ENCODE measurements around the gene CD247. TPM values are rescaled to one million over a fixed set of nuclear protein-coding genes. Genes with fewer than 3 reads are reported as not detected.

Gene CD247
- total RNA-seq, 1 donor from 2014 or later, result 5.2 TPM

GRCh38 chr1:167542109-167543032, 24.0 kb upstream of the CD247 start:
- no peak for DNase-seq (ENCODE audit: low spot score)

DNA sequence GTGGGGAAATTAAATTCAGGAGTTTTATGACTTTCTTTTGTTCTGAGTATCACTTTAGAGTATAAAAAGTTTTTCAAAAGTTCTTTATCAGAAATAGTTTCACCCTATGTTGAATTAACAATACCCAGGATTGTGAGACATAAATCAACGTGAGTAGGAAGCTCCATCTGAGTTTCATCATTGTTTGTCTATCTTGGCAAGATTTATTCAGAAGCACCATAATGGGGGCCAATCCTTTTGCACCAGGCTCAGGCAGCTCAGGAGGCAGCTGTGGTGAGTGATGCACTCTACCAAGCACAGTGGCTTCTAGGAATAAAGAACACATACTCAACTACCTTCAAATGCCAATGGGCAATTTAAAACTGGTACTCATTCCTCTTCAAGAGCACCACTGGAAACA, 23.3 kb upstream of the CD247 start:
- no peak for DNase-seq (ENCODE audit: low spot score)

DNA sequence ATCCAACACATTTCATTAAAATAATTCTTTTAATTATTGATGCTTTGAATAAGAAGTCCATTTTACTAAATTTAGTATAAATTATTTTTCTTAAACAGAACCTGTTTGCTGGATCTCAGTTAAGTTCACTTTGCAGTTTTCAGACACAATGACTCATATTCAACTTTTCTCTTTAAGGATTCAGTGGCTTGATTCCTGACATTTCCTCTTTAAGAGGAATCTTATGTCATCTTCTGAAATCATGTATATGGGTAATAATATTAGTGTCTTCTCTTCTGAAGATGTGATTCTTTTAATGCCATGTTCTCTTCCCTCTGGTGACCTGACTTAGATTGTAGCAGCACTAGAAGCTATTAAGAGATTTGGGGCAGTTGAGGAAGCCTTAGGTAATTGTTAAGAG, 22.7 kb upstream of the CD247 start:
- DNase-seq (ENCODE audit: low spot score), result no peak

GRCh38 chr1:167538657-167539056, 20.3 kb upstream of the CD247 start:
- DNase-seq (ENCODE audit: low spot score), result no peak

- DNase-seq (ENCODE audit: low spot score), result peak; percentile 73
Observed at GRCh38 chr1:167533851-167534300, 15.5 kb upstream of the CD247 start.

GRCh38 chr1:167532964-167533824, 14.9 kb upstream of the CD247 start:
- DNase-seq (ENCODE audit: low spot score), result no peak

- no peak for DNase-seq (ENCODE audit: low spot score)
Observed at GRCh38 chr1:167532375-167532774, 14.0 kb upstream of the CD247 start.

GRCh38 chr1:167529829-167530474, 11.6 kb upstream of the CD247 start:
- peak; percentile 40 for DNase-seq (ENCODE audit: low spot score)

DNA sequence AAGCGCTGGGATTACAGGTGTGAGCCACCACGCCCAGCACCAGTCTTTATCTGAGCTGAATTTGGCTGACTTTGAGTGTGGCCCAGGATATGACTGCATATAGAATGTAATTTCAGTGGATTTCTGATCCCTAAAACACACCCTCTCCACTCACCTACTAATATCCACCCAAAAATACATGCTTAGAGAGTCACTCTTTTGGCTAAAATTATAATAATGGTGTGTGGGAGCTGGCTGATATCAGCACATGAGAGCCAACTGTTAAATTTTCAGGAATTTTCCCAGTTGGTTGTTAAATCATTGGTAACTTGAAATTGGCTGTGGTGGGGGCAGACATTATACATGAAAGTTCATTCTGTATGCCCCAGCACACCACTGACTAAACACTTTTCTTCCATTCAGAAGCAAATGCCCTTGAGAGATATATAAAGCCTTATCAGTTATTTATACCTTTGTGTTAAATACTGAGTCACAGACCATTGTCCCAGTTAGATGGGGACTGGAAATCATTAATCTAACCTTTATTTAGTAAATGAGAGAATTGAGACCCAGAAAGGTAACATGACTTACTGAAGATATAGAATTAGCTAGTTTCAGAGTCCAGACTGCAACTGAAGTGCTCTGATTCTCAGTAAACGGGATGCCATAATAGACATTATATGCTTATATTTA, 9.9 kb upstream of the CD247 start:
- DNase-seq (ENCODE audit: low spot score), result no peak

DNA sequence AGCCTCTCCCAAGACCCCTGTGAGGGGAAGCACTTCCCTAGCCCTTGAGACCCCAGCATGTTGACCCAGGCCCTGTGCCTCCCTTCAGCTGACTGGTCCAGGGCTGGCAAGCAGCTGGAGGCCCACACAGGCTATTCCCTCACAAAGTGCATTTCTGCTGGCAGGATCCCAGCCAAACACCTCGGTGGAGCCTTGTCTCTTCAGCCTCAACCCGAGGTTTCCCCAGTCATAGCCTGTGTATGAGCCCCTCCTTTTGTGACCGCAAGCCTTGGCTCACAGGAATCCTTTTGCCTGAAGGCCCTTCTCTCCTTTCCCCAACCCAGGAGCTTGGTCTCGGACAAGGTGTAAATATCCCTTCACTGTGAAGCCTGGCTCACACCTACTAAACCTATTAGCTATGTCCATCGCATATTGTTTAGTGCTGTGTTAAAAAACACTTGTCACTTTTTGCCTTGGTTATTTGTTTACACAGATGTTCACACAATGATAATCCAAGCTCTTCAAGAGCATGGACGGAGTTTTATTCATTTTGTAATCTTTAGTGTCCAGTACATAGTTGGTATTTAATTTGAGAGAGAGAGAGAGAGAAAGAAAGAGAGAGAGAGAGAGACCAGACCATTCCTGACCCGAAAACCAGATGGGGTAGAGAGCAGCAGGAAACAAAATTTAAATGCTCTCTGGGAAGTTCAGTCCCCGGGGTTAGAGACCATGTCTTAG, 8.5 kb upstream of the CD247 start:
- DNase-seq (ENCODE audit: low spot score), result no peak

DNA sequence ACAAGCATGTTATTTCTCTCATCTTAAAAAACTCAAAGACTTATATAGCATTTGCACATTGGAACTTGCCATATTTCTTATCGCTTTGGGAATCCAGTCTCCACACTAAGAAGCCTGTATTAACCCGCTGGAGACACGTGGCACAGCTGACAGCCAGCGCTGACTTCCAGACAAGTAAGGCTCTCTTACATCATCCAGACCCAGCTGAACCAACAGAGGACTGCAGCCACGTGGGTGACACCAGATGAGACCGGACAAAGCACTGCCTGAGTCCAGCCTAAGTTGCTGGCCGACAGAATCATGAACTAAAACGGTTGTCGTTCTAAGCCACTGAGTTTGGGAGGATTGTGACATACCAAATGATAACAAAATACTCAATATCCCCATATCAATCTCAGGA, 6.3 kb upstream of the CD247 start:
- no peak for DNase-seq (ENCODE audit: low spot score)

- DNase-seq (ENCODE audit: low spot score), result no peak
Observed at GRCh38 chr1:167522246-167522645, 3.9 kb upstream of the CD247 start.

DNA sequence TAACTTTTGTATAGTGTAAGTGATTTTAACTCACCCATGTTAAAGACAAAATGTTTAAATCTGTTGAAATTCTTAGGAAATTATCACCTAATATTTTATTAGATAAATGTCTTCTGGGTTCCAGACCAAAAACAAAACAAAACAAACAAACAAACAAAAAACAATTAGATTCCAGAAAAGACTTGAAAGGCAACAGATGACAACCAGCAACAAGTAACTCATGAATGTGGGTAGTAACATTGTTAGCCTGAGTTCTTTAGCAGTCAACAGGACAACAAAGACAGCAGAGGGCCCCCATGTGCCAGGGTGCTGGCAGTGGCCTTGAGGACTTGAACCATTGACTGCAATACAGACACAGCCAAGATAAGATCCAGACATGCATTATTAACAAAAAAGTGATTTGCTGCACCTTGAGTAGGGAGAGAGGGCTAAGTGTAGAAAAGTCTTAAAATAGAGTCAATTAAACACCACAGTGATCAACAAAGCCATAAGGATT, 2.4 kb upstream of the CD247 start:
- peak; percentile 42 for DNase-seq (ENCODE audit: low spot score)

DNA sequence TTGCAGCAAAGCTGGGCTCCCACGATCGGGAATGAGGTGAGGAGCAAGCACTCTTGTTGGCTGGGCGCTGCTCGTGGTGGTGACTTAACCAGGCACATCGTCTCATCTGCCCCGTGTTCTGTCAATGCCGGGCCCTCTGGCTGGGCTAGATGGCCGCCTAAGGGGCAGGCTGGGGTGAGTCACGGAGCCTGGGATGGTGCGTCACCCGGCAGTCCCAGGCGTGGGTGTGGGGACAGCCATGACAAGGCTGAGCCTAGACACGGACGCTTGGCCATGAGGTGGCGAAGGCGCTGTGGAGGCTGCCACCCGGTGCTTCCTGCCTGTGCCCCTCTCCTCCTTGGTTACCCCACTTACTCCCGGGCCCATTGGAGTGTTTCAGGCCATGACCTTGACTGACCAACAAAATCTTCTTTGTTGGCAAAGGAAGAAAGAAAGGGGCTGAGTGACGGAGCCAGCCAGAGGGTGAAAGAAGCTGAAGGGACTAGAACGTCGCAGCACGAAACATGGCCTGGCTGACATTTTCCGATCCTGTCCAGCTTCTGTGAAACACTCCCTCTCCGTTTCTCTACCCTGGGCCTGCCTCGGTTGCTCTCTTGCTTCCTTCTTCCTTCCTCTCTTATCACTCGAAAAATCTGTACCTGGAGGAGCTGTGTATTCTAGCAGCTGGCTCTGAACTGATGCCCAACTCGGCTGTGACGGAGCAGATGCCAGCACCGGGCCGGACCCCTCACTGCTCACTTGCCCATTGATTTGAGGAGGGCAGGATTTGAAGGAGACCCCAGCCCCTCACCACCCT, 596 bp downstream of the CD247 start:
- no peak for DNase-seq (ENCODE audit: low spot score)

- DNase-seq (ENCODE audit: low spot score), result no peak
Observed at GRCh38 chr1:167516404-167517388, 1.6 kb downstream of the CD247 start.

DNA sequence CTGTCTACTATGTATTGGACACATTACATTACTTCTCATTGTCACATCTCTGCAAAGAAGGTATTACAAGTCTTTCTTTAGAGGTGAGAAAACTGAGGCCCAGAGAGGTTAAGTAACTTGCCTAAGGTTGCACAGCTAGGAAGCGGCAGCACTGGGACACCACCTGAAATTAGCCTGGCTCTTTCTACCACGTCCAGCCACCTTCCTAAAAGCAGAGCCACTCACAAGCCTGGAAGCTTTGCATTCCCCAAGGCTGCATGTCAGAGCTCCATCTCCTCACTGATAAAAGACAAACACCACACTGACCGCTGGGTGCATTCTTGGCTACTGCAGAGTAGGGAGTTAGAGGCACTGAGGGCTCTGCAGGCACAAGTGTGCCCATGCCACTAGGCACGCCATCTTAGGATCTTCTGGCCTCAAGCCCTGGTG, 2.4 kb downstream of the CD247 start:
- no peak for DNase-seq (ENCODE audit: low spot score)

DNA sequence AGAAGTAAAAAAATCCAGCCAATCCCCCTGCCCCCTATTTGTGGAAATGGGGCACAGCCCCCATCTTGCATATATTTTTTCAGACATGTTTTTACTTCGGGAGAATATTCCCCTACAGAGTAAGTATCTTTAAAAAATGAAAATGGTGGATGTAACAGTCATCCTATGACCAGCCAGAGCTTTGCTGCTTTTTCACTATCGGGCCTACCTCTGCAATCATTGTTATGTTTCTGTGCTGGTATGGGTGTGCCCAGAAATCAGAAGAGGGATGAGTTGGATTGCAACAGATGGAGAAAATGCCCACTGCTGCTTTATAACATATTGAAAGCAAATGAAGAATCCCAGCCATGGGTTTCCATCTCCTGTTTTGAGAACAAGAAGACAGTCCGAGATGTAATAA, 2.9 kb downstream of the CD247 start:
- no peak for DNase-seq (ENCODE audit: low spot score)

DNA sequence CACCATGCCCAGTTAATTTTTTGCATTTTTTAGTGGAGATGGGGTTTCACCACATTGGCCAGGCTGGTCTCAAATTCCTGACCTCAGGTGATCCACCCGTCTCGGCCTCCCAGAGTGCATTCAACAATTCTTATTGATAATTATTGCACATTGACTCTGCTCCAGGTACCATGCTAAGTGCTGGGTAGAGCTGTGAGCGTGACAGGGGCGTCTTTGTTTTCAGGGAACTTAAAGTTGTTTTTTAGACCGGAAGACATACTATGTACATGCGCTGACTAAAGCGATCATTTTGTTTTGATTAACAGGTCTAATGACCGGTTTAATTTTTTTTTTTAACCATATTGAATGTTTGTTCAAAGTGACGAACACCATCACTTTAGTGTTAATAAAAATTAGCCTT, 4.0 kb downstream of the CD247 start:
- DNase-seq (ENCODE audit: low spot score), result no peak

All from mucosa of gallbladder (tissue), 1 donor.